ENCODE results near the gene DAPP1.

Gene DAPP1

DNA sequence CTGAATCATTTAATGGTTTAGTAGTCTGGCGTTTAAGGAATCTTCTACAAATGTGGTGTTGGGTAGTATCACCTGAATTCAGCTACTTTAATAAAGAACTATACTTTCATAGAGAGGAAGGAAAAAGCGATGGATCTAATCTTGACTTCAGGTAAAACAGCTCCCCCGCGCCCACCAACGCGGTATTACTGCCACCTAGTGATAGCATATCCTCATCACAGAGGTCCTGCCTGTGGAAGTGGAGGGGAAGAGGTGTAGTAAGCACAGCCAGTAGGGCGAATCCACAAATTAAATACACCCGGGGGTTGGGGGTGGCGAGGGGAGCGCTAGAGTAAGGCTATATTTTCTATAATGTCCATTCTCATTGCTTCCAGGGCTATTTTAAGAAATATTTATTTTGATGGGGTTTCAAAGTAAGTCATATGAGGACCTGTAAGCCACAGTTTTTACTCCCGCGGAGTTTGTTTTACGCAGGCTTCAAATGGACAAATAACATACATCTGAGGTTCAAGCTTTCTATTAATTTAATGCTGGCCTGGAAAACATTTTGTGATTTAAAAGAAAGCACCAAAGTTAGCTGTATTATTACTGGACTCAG lies 8.3 kb upstream of the DAPP1 start:
- Histone ChIP-seq H3K27me3 (ENCODE audit: control insufficient read depth, insufficient read depth, low read length) (no peaks in the 10 kb centered on the region), H3K27ac (ENCODE audit: low read depth, low read length) (no peak overlapping the region), H3K9me3 (ENCODE audit: control insufficient read depth, insufficient read depth, low read depth, low read length) (no peaks in the 10 kb centered on the region), H3K36me3 (ENCODE audit: control insufficient read depth, insufficient read depth, low read length) (no peaks in the 10 kb centered on the region), H3K9ac (ENCODE audit: low read length) (no peak overlapping the region), H3K4me1 (ENCODE audit: control insufficient read depth, insufficient read depth, low read length) (no peaks in the 10 kb centered on the region; the same call in 1 of the 2 replicates), H3K4me3 (ENCODE audit: low read depth, low read length) (no peak overlapping the region)

DNA sequence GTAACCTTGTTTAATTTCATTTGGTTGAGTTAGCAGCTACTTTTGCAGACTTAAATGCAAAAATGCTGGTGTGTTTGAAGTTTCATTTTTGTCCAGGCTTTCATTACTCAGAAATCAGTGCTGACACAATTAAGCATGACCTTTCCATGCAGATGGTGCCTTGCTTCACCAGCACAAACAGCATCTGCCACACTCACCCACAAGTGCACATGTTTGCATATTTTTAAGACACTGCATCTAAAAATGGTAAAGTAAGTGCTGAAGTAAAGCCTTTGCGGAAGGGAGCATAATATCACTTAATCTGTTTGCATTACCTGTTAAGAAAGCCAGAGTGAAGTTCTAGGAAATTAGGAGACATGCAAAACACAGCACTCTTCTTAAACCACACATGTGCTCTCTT lies 7.3 kb upstream of the DAPP1 start:
- H3K9ac ChIP-seq (ENCODE audit: low read length) = no peak overlapping the region
- no peaks in the 10 kb centered on the region; the same call in 1 of the 2 replicates for H3K4me1 ChIP-seq (ENCODE audit: control insufficient read depth, insufficient read depth, low read length)
- H3K27me3 ChIP-seq (ENCODE audit: control insufficient read depth, insufficient read depth, low read length) = no peaks in the 10 kb centered on the region
- H3K36me3 ChIP-seq (ENCODE audit: control insufficient read depth, insufficient read depth, low read length) = no peaks in the 10 kb centered on the region
- H3K27ac ChIP-seq (ENCODE audit: low read depth, low read length) = no peak overlapping the region
- no peaks in the 10 kb centered on the region for H3K9me3 ChIP-seq (ENCODE audit: control insufficient read depth, insufficient read depth, low read depth, low read length)
- H3K4me3 ChIP-seq (ENCODE audit: low read depth, low read length) = no peak overlapping the region

DNA sequence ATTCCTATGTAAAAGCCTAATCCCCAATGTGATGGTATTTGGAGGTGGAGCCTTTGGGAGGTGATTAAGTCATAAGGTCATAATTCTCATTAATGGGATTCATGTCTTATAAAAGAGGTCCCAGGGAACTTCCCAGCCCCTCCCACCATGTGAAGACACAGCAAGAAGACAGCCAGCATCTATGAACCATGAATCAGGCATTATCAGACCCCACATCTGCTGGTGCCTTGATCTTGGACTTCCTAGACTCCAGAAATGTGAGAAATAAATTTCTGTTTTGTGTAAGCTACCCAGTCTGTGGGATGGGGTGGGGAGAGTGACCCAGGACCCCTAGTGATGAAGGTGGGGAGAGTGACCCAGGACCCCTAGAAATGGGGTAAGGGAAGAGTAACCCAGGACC lies 6.1 kb upstream of the DAPP1 start:
- Histone ChIP-seq H3K4me1 (ENCODE audit: control insufficient read depth, insufficient read depth, low read length) (peaks cover 2% of the 10 kb centered on the region; the same call in 1 of the 2 replicates), H3K36me3 (ENCODE audit: control insufficient read depth, insufficient read depth, low read length) (no peaks in the 10 kb centered on the region), H3K4me3 (ENCODE audit: low read depth, low read length) (no peak overlapping the region), H3K27ac (ENCODE audit: low read depth, low read length) (no peak overlapping the region), H3K27me3 (ENCODE audit: control insufficient read depth, insufficient read depth, low read length) (no peaks in the 10 kb centered on the region), H3K9me3 (ENCODE audit: control insufficient read depth, insufficient read depth, low read depth, low read length) (no peaks in the 10 kb centered on the region), H3K9ac (ENCODE audit: low read length) (no peak overlapping the region)

DNA sequence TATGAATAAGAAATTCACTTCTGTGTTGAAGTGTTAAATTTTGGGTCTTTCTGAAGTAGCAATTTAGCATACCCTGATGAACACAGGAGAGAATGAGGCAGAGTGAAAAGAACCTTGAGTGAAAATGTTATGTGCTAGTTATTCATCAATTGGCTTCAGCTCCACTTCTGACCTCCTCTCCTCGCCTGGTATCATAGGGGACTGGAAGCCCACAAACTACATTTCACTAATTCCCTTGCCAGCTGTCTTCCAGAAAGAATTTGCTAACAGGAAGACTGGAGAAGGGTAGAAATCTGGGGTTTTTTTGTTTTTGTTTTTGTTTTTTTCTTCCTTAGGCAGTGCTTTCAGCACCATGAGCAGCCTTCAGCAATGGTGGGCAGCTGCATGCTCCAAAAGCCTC lies 5.5 kb upstream of the DAPP1 start:
- H3K4me3 ChIP-seq (ENCODE audit: low read depth, low read length) = no peak overlapping the region
- H3K36me3 ChIP-seq (ENCODE audit: control insufficient read depth, insufficient read depth, low read length) = no peaks in the 10 kb centered on the region
- H3K9me3 ChIP-seq (ENCODE audit: control insufficient read depth, insufficient read depth, low read depth, low read length) = no peaks in the 10 kb centered on the region
- H3K27me3 ChIP-seq (ENCODE audit: control insufficient read depth, insufficient read depth, low read length) = no peaks in the 10 kb centered on the region
- no peak overlapping the region for H3K9ac ChIP-seq (ENCODE audit: low read length)
- H3K4me1 ChIP-seq (ENCODE audit: control insufficient read depth, insufficient read depth, low read length) = peaks cover 5% of the 10 kb centered on the region; the same call in 1 of the 2 replicates
- H3K27ac ChIP-seq (ENCODE audit: low read depth, low read length) = no peak overlapping the region

DNA sequence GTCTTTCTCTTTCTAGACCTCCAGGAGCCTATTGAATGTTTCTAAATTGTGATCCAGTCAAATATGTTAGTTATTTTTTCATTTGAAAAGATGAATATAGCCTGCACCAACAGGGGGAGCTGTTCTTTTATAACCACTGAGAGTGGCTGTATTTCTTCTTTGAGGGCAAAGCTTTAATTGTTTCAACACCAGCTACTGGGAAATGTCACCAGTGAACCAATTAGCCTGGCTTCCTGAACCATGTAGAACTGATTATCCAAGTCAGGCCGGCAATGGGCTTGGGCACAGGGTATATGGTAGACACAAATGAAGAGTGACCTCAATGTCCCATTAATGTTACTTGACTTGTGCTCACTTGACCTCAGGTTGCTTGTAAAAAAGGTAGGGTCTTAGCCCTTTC lies 4.8 kb upstream of the DAPP1 start:
- Histone ChIP-seq H3K27ac (ENCODE audit: low read depth, low read length) (no peak overlapping the region), H3K27me3 (ENCODE audit: control insufficient read depth, insufficient read depth, low read length) (no peaks in the 10 kb centered on the region), H3K36me3 (ENCODE audit: control insufficient read depth, insufficient read depth, low read length) (no peaks in the 10 kb centered on the region), H3K9me3 (ENCODE audit: control insufficient read depth, insufficient read depth, low read depth, low read length) (no peaks in the 10 kb centered on the region), H3K4me3 (ENCODE audit: low read depth, low read length) (no peak overlapping the region), H3K4me1 (ENCODE audit: control insufficient read depth, insufficient read depth, low read length) (peaks cover 5% of the 10 kb centered on the region; the same call in 1 of the 2 replicates), H3K9ac (ENCODE audit: low read length) (no peak overlapping the region)

DNA sequence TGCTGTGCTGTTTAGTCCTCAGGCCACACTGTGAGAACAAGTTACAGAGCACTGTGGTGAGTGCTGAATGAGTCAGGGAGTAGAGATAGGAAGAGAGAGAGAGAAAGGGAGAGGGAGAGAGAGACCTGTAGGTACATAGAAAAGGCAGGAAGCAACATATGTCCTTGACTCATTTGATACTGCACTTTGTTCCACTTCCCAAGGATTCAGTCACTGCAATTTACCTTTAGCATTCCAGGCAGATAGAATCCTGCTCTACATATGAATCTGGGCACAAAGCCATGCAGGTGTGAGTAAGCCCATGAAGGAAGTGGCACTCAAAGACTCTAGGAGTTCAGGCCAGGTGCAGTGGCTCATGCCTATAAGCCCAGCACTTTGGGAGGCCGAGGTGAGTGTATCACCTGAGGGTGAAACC lies 1.0 kb upstream of the DAPP1 start:
- H3K27ac ChIP-seq (ENCODE audit: low read depth, low read length) = no peak overlapping the region
- no peak overlapping the region for H3K4me3 ChIP-seq (ENCODE audit: low read depth, low read length)
- H3K36me3 ChIP-seq (ENCODE audit: control insufficient read depth, insufficient read depth, low read length) = no peaks in the 10 kb centered on the region
- no peaks in the 10 kb centered on the region for H3K27me3 ChIP-seq (ENCODE audit: control insufficient read depth, insufficient read depth, low read length)
- H3K9ac ChIP-seq (ENCODE audit: low read length) = no peak overlapping the region
- H3K9me3 ChIP-seq (ENCODE audit: control insufficient read depth, insufficient read depth, low read depth, low read length) = no peaks in the 10 kb centered on the region
- peaks cover 5% of the 10 kb centered on the region; the same call in 1 of the 2 replicates for H3K4me1 ChIP-seq (ENCODE audit: control insufficient read depth, insufficient read depth, low read length)

DNA sequence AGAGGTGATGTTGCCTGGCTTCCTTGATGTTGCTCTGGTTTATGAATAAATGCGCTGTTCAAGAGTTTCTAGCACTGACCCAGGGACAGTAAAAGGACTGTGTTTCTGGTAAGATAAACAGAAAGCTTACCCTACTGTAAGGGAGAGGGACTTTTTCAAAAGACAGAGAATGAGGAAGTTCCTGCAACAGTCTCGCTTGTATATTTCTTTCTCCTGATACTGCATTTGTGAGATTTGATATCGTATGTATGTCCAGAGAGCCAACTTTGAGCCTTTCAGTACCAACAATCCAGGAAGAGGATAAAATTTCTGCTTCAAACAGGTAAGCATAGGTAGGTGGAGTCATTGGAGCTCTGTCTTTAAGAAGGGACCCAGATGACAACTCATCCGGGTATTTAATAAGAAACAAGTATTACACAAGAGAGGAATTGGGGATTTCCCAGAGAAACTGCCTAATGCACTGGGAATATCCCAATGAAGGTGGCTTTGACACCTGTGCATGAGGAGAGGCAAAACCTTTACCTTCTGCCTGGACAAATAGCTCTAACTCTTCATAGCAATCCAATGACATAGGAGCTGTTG lies 773 bp downstream of the DAPP1 start:
- Histone ChIP-seq H3K9ac (ENCODE audit: low read length) (no peak overlapping the region), H3K9me3 (ENCODE audit: control insufficient read depth, insufficient read depth, low read depth, low read length) (no peaks in the 10 kb centered on the region), H3K36me3 (ENCODE audit: control insufficient read depth, insufficient read depth, low read length) (no peaks in the 10 kb centered on the region), H3K27ac (ENCODE audit: low read depth, low read length) (no peak overlapping the region), H3K27me3 (ENCODE audit: control insufficient read depth, insufficient read depth, low read length) (no peaks in the 10 kb centered on the region), H3K4me1 (ENCODE audit: control insufficient read depth, insufficient read depth, low read length) (peaks cover 5% of the 10 kb centered on the region; the same call in 1 of the 2 replicates), H3K4me3 (ENCODE audit: low read depth, low read length) (no peak overlapping the region)

DNA sequence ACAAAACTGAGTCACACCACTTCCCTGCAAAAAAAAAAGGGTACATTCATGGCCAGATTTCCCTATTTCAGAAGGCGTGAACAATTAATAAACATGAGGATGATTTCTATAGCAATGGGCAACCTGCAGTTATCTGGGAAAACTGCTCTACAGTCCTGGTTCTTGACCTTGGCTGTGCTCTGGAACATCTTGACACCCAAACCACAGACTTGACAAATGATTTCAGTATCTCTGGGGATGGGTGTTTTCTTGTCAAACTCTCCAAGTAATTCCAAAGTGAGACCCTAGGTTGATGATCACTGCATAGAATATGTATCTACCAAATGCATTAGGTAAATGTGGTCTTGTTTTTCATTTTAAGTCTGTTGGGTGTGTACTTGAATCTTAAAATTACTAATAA lies 2.0 kb downstream of the DAPP1 start:
- peaks cover 5% of the 10 kb centered on the region; the same call in 1 of the 2 replicates for H3K4me1 ChIP-seq (ENCODE audit: control insufficient read depth, insufficient read depth, low read length)
- no peak overlapping the region for H3K27ac ChIP-seq (ENCODE audit: low read depth, low read length)
- no peak overlapping the region for H3K9ac ChIP-seq (ENCODE audit: low read length)
- H3K4me3 ChIP-seq (ENCODE audit: low read depth, low read length) = no peak overlapping the region
- H3K9me3 ChIP-seq (ENCODE audit: control insufficient read depth, insufficient read depth, low read depth, low read length) = no peaks in the 10 kb centered on the region
- H3K27me3 ChIP-seq (ENCODE audit: control insufficient read depth, insufficient read depth, low read length) = no peaks in the 10 kb centered on the region
- no peaks in the 10 kb centered on the region for H3K36me3 ChIP-seq (ENCODE audit: control insufficient read depth, insufficient read depth, low read length)

DNA sequence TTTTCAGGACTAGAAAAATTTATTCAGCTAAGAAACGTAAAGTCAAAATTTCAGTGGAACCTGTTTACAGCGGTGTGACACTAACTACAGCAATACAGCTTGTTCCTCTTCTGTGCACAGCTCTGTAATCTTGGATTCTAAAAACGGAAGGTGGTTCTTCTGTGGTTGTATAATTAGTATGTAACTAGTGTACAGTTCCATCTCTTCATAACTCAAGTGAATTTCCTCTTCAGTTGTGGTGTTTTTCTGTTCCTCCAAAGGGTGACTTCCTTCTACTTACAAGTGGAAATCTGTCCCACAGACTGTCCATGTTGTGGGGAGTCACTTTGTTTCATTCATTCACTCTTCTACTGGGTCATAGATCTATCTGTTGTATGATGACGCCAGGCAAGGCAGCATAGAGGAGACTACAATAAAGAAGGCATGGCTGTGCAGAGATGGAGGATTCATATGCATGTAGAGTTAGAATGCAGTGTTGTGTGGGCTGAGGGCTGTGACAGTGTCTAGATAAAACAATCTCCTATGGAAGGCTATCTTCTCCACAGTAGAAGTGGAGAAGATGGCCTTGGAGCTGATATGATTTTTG lies 5.4 kb downstream of the DAPP1 start:
- H3K27me3 ChIP-seq (ENCODE audit: control insufficient read depth, insufficient read depth, low read length) = no peaks in the 10 kb centered on the region
- no peak overlapping the region for H3K27ac ChIP-seq (ENCODE audit: low read depth, low read length)
- H3K4me1 ChIP-seq (ENCODE audit: control insufficient read depth, insufficient read depth, low read length) = no peaks in the 10 kb centered on the region
- no peaks in the 10 kb centered on the region for H3K36me3 ChIP-seq (ENCODE audit: control insufficient read depth, insufficient read depth, low read length)
- H3K4me3 ChIP-seq (ENCODE audit: low read depth, low read length) = no peak overlapping the region
- H3K9me3 ChIP-seq (ENCODE audit: control insufficient read depth, insufficient read depth, low read depth, low read length) = no peaks in the 10 kb centered on the region
- no peak overlapping the region for H3K9ac ChIP-seq (ENCODE audit: low read length)

DNA sequence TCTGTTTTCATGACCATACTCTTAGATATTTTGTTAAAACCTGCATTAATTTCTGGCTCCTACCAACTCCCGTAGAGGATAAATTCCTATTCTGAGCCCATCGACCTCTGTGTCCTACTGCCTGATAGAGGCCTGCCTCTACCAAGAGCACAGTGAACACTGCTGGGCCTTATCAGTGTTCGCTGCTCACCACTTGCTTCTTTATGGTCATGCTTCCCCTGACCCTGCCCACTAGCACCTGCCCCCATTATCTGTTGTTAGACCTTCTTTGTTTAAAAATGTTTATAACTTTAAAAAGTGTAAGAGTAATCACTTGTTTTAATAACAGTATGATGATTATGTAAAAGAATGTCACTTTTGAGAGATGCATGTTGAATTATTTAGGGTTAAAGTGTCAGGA lies 6.1 kb downstream of the DAPP1 start:
- Histone ChIP-seq H3K27me3 (ENCODE audit: control insufficient read depth, insufficient read depth, low read length) (no peaks in the 10 kb centered on the region), H3K4me3 (ENCODE audit: low read depth, low read length) (no peak overlapping the region)

DNA sequence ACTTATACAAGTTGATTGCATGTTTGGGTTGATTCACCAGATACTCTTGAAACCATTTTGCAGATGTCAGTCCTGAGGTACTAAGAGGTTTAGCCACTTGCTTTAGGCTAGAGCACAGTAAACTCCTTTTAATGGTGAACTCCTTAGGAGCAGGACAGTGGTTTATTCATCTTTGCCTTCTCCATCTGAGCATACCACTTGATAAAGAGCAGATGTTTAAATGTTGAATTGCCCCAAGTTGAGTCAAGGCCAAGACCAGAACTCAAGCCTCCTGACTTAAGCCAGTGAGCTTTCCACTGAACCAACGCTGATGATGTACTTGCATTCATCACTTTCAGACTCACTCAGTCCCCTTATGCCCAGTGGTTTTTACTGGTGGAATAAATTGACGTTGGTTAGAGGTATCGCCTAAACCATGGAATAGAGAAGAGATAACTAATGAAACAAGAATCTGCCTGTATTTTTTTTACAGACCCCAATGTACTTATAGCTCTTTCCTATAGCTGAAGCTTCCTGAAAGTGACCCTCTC lies 7.5 kb downstream of the DAPP1 start:
- Histone ChIP-seq H3K36me3 (ENCODE audit: control insufficient read depth, insufficient read depth, low read length) (no peaks in the 10 kb centered on the region), H3K27me3 (ENCODE audit: control insufficient read depth, insufficient read depth, low read length) (no peaks in the 10 kb centered on the region), H3K9me3 (ENCODE audit: control insufficient read depth, insufficient read depth, low read depth, low read length) (no peaks in the 10 kb centered on the region), H3K27ac (ENCODE audit: low read depth, low read length) (no peak overlapping the region), H3K9ac (ENCODE audit: low read length) (no peak overlapping the region), H3K4me1 (ENCODE audit: control insufficient read depth, insufficient read depth, low read length) (no peaks in the 10 kb centered on the region), H3K4me3 (ENCODE audit: low read depth, low read length) (no peak overlapping the region)

More for the DNA sequence above, 6.1 kb downstream of the DAPP1 start:
- Histone ChIP-seq H3K4me1 (ENCODE audit: control insufficient read depth, insufficient read depth, low read length) (no peaks in the 10 kb centered on the region), H3K36me3 (ENCODE audit: control insufficient read depth, insufficient read depth, low read length) (no peaks in the 10 kb centered on the region), H3K27ac (ENCODE audit: low read depth, low read length) (no peak overlapping the region), H3K9ac (ENCODE audit: low read length) (no peak overlapping the region), H3K9me3 (ENCODE audit: control insufficient read depth, insufficient read depth, low read depth, low read length) (no peaks in the 10 kb centered on the region)

All from HUES6 (cell line).